K562 (cell line): ENCODE results near the gene PYY.

ENCODE experiments used
- AFF4 ChIP-seq: sonication (generic); formaldehyde crosslinking; IDR thresholded peaks from 2 replicates; pipeline ENCODE4 v1.8.0; 2023; ENCODE audit warnings: mild to moderate bottlenecking, missing genetic modification reagents
- ETV6 ChIP-seq, 3 experiments: fragments of 150-350 bp in 1 of 3; sonication (generic) in 1 of 3; formaldehyde crosslinking in 1 of 3; IDR thresholded peaks; 2 replicates each; pipeline versions ENCODE4 v1.6.1 to v1.8.0; 2014 to 2022; ENCODE audit warnings: borderline replicate concordance in 2 of 3, low read depth in 2 of 3, antibody characterized with exemption in 1 of 3, low read length in 1 of 3, mild to moderate bottlenecking in 1 of 3, missing genetic modification reagents in 1 of 3
- HDGF ChIP-seq: fragments of 450-650 bp; IDR thresholded peaks from 2 replicates; pipeline ENCODE4 v1.6.1; 2016
- SIX5 ChIP-seq, 2 experiments: IDR thresholded peaks; 2 replicates each; pipeline ENCODE4 v1.6.1; 2011; ENCODE audit warnings: low read length in 2 of 2, borderline replicate concordance in 1 of 2, low read depth in 1 of 2, mild to moderate bottlenecking in 1 of 2, moderate library complexity in 1 of 2; ENCODE audit not compliant: insufficient read depth in 1 of 2
- ZNF407 ChIP-seq: fragments of 450-650 bp; IDR thresholded peaks from 2 replicates; pipeline ENCODE4 v1.6.1; 2016; ENCODE audit warnings: low read depth

- no peak for TF ChIP-seq ETV6 (IDR thresholded peaks at IDR 0.05; ENCODE audit: borderline replicate concordance in 1 of 2, low read depth in 2 of 2, low read length in 1 of 2)
- TF ChIP-seq ETV6 (CRISPR knock-in tag; IDR thresholded peaks at IDR 0.05; ENCODE audit: borderline replicate concordance) = no peak
- TF ChIP-seq SIX5 (IDR thresholded peaks at IDR 0.05; ENCODE audit: borderline replicate concordance in 1 of 2, insufficient read depth in 1 of 2, low read depth in 1 of 2, low read length in 2 of 2) = no peak
- TF ChIP-seq ZNF407 = no peak
- TF ChIP-seq AFF4 (CRISPR knock-in tag) = no peak
- TF ChIP-seq HDGF = no peak
Observed at GRCh38 chr17:43905985-43906852, 47.5 kb downstream of the PYY start.
